ENCODE results near the gene ITIH2. TPM values are rescaled to one million over a fixed set of nuclear protein-coding genes. Genes with fewer than 3 reads are reported as not detected.
"Not testable (repeated sequence)": the region's sequence is repeated elsewhere in the genome, so short reads cannot be mapped to it uniquely, and the experiment has no call there.

The ITIH2 gene
- total RNA-seq, 2 donors from 2014 or later = not detected

DNA sequence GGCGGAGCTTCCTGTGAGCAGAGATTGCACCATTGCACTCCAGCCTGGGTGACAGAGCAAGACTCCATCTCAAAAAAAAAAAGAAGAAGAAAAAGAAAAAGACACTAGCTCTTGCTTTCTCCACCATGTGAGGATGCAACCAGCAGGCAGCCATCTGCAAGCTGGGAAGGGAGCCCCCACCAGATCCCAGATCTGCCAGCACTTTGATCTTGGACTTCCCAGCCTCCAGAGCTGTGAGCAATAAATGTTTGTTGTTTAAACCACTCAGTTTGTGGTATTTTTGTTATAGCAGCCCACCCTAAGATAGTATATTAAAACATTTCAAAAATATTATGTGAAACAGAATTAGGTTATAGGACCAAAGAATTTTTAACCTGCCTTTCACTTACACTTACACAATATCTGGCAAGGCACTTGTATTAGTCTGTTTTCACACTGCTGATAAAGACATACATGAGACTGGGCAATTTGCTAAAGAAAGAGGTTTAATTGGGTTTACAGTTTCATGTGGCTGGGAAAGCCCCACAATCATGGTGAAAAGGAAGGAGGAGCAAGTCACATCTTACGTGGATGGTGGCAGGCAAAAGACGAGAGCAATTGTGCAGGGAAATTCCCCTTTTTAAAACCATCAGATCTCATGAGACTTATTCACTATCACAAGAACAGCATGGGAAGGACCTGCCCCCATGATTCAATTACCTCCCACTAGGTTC is 12.1 kb upstream of the ITIH2 start:
- DNase-seq (ENCODE audit: low spot score) = not testable (repeated sequence)

DNA sequence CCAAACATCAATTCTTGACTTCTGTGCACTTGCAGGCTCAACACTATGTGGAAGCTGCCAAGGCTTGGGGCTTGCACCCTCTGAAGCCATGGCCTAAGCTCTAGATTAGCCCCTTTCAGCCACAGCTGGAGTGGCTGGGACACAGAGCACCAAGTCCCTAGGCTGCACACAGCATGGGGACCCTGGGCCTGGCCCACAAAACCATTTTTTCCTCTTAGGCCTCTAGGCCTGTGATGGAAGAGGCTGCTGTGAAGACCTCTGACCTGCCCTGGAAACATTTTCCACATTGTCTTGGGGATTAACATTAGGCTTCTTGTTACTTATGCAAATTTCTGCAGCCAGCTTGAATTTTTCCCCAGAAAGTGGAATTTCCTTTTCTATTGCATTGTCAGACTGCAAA is 10.7 kb upstream of the ITIH2 start:
- intact Hi-C loops (cut with DNase I); DNase-seq (ENCODE audit: low spot score): not testable (repeated sequence)

More for the DNA sequence above, 12.1 kb upstream of the ITIH2 start:
- intact Hi-C loops (cut with DNase I) = not testable (repeated sequence)

DNA sequence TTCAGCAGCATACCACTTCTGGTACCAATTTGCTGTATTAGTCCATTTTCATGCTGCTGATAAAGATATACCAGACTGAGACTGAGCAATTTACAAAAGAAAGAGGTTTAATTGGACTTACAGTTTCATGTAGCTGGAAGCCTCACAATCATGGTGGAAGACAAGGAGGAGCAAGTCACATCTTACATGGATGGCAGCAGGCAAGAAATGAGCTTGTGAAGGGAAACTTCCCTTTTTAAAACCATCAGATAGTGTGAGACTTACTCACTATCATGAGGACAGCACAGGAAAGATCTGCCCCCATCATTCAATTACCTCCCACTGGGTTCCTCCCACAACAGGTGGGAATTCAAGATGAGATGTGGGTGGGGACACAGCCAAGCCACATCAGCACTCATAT is 9.9 kb upstream of the ITIH2 start:
- intact Hi-C loops (cut with DNase I); DNase-seq (ENCODE audit: low spot score): not testable (repeated sequence)

DNA sequence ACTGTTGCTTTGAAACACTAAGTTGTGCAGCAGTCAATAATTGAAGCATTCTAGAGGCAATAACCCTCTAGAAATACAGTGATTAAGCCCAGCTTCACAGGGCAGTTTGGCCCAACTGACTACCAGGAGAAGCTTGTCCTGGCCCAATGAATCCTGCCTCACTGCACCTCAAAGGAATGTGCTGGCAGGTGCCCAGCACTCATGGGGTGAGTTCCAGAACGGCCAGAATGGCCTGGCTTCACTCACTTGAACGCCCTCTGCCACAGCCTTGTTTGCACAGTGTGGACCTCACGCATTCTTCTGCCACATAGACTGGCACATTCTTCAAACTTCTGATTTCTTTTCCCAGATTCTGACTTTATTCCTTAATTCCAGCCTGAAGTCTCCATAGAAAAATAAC is 6.6 kb upstream of the ITIH2 start:
- DNase-seq (ENCODE audit: low spot score) = no peak
- intact Hi-C loops (cut with DNase I) = no loop called here

DNA sequence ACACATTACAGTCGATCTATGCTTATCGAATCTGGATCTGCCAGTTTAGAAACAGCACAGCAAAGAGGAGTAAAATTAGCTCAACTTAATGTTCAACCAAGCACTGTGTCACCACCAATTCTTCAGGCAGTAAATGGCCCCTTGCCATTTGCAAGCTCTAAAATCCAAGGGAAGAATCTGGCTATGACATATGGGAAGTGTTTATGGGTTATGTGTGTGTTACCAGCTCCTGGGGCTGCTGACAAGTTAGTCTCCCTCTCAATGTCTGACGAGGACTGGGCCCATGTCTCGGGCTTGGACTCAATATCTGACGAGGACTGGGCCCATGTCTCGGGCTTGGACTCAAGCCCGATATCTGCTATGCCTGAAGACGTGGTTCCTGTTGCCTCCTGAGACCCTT is 5.7 kb upstream of the ITIH2 start:
- intact Hi-C loops (cut with DNase I) = no loop called here
- no peak for DNase-seq (ENCODE audit: low spot score)

DNA sequence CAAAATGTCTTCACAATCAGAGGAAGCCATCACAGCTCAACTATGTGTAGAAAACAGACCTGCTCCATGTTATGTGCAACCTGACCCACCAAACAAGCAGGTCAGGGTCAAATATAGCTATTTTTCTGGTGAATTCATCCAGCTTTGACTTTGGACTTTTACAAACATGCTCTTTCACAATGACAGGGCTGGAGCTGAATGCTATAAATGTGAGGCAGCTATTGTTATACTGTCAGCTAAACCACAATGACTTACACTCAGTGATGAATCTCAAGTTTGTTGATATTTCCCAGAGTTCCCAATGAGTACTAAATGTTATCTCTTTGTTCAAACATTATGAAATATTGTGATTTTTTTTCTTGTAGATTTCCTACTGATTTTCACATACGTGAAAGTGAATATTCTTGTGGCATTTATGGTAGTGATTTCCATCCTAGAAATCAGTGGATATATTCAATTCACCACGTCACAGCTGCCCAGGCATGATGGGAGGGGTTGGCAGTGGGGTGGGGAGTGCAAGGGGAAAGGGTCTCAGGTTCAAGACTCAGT is 2.5 kb upstream of the ITIH2 start:
- intact Hi-C loops (cut with DNase I) = no loop called here
- no peak for DNase-seq (ENCODE audit: low spot score)

DNA sequence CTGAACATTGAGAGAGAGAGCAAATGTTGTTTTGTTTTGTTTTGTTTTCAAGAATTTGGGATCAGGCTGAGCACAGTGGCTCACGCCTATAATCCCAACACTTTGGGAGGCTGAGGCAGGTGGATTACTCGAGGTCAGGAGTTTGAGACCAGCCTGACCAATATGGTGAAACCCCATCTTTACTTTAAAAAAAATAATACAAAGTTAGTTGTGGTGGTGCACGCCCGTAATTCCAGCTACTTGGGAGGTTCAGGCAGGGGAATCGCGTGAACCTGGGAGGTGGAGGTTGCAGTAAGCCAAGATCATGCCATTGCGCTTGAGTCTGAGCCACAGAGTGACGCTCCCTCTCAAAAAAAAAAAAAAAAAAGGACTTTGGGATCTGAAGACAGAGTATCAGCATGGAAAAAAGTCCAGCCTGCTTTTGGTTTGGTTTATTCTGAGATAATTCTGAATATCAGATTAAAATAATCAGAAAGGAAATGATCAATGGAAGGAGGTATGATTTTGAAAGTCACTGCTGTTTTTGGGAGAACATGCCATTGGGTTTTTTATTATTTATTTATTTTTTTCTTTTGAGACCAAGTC is 1.9 kb upstream of the ITIH2 start:
- no peak for DNase-seq (ENCODE audit: low spot score)
- intact Hi-C loops (cut with DNase I) = no loop called here

DNA sequence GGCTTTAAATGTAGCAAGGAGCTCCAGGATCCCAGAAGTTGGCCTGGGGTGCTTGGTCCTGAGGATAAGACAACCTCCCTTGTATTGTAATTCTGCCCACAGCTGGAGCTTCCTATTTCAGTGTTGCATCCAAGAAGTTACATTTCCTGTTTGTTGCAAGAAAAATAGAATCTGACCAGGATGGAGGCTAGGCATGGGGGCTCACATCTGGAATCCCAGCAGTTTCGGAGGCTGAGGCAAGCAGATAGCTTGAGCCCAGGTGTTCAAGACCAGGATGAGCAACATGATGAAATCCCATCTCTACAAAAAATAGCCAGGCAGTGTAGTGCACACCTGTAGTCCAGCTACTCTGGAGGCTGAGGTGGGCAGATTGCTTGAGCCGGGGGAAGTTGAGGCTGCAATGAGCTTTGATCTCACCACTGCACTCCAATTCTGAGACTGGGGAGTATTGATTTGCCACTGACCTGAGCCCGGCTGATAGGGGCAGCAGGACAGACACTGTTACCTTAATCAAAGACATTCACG is 766 bp upstream of the ITIH2 start:
- intact Hi-C loops (cut with DNase I) = no loop called here
- no peak for DNase-seq (ENCODE audit: low spot score)

DNA sequence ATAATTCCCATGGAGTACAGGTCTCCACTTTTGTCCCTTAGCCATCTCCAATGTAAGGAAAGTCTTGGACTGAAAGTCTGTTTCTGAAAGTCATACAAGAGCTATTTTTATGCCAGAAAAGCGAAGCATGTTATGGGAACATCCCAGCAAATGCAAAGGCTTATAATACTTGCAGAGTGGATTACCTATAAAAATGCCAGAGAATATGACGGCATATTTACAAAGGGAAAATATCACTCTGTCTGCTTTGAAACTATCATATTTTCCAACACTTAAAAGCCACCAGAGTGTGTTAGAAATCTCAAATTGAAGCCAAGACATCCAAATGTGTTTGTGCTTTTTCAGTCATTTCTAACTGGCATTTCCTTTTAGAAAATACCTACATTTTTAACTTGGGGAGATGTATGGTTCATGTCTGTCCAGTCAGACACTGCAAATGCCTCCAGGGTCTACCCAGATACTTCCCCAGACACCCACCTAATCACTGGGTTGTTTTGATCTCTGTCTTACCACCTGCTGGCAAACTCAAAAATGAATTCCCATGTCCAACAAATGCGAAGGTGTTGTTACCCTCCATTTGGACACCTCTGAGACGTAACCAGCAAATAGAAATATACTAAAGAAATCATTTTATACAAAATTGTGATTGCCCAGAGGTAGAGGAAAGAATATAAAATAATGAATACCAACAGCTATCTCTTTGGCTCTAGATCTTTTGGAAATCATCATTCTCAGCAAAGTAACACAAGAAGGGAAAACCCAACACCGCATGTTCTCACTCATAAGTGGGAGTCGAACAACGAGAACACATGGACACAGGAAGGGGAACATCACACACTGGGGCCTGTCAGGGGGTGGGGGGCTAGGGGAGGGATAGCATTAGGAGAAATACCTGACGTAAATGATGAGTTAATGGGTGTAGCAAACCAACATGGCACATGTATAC is 1.2 kb downstream of the ITIH2 start:
- intact Hi-C loops (cut with DNase I) = no loop called here
- no peak for DNase-seq (ENCODE audit: low spot score)

DNA sequence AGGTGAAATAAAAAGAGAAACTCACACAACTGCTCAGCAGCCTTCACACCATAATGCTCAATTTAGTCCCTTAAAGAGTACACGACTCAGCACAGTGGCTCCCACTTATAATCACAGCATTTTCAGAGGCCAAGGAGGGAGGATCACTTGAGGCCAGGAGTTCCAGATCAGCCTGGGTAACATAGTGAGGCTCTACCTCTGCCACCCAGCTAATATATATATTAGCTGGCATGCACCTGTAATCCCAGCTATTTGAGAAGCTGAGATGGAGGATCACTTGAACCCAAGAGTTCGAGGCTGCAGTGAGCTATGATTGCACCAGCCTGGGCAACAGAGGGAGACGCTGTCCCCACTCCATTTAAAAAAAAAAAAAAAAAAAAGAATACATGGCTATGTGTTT is 2.2 kb downstream of the ITIH2 start:
- intact Hi-C loops (cut with DNase I) = no loop called here
- DNase-seq (ENCODE audit: low spot score) = no peak

DNA sequence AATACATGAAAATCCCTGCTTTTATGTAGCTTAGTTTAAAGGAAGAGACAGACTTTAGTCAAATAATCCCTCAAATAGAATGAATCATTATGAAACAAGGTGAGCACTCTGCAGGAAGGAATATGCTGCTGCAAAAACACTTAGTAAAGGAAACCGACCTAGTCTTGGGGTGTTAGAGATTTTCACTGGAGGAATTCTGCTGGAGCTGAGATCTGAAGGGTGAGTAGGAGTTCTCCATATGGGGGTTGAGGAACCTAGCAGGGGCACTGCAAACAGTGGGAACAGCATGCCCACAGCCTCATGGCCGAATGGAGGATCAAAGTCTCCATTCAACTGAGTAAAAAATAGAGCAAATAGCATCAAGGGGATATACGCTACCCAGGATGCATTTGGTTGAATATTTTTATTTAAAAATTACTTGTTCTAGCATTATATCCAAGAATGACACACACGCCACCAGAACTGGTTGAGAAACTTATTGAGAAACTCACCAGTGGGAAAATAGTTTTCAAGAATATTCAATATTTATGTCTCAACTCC is 3.5 kb downstream of the ITIH2 start:
- intact Hi-C loops (cut with DNase I) = no loop called here
- no peak for DNase-seq (ENCODE audit: low spot score)

DNA sequence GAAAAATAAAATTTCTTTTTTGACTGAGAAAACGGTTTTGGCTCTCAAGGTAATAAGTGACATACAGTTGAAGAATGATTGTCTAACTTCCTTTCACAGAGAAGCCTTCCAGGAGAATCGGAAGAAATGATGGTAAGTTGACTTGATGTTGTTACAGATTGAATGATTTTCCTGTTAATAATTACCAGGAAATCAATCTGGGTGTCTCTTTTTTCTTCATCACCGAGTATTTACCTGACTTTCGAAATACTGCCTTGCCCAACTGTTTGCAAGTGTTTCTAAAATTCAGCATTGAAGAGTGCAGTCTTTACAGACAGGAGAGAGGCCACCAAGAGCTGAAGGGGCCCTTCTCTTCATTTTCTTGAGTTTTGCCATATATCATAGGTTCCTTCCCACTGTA is 4.0 kb downstream of the ITIH2 start:
- intact Hi-C loops (cut with DNase I) = no loop called here
- no peak for DNase-seq (ENCODE audit: low spot score)

DNA sequence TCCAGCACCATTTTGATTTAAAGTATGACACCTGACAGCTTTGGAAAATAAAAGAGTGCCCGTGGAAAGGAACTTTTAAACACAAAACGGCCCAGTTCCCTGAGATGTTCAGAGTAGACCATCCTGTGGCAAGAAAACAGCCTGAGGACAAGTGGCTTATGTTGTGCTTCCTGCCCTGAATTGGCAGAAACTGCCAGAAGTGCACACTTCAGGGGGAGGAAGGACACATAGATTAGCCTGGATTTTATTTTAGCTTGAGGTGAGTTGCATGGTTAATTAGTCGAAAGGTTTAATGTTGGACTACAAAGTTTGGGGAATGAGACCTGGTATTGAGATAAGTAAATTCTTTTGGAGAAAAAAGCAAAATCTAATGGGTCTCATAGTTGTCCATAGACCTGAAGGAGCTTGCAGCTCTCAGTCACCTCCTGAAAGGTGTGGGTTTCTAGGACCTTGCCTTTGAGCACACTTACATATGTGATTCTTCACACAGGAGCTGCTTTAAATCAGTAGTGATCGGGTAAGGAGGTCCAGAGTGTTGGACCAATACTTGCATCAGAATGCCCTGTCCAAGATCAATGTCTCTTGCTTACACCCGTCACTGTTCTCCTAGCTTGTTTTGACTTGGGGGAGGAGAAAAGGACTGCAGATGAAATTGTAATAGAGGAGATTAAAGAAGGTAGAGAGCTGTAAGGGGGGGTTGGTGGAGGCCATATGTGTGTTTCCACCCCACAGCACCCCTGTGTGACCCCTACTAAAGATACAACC is 4.9 kb downstream of the ITIH2 start:
- DNase-seq (ENCODE audit: low spot score) = no peak
- intact Hi-C loops (cut with DNase I) = no loop called here

DNA sequence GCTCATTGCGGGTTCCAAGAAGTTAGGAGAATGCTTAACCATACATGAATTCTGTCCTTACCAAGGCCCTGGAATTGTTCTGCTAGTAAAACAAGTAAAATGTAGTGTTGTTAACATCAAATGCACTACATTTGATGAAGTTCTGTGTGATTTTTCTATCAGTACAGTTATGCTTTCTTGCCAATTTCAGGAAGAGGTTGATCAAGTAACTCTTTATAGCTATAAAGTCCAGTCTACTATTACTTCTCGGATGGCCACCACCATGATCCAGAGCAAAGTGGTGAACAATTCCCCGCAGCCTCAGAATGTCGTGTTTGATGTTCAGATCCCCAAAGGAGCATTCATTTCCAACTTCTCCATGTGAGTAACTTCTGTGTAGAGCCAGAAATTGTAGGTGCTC is 5.7 kb downstream of the ITIH2 start:
- intact Hi-C loops (cut with DNase I) = no loop called here
- DNase-seq (ENCODE audit: low spot score) = no peak

DNA sequence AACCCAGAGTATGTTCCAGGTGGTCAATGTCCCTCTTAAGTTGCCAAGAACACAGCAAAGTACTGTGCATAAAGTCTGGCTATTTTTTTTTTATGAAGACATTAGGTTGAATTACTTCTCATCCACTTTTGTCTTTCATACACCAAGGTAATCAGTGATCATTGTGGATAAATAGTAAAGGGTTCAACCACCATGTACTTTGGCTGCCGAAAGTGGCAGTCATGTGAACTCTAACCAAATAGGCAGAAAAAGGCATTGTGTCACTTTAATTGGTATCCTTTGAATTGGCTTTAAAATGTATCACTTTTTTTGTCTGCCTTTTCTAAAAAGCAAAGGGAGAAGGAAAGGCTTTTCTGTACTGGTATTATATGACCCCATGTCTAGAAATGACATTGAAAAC is 7.3 kb downstream of the ITIH2 start:
- no peak for DNase-seq (ENCODE audit: low spot score)
- intact Hi-C loops (cut with DNase I) = no loop called here

DNA sequence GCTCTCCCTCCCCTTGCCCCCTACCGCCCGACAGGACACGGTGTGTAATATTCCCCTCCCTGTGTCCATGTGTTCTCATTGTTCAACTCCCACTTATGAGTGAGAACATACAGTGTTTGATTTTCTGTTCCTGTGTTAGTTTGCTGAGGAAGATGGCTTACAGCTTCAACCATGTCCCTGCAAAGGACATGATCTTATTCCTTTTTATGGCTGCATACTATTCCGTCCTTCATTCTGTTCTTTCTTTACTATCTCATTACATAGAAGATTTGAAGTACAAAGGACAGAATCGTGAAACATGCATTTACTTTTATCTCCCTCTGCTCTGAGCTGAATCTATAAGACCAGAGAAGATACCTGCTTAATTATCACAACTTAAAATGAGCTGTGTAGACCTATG is 8.0 kb downstream of the ITIH2 start:
- intact Hi-C loops (cut with DNase I); DNase-seq (ENCODE audit: low spot score): not testable (repeated sequence)

DNA sequence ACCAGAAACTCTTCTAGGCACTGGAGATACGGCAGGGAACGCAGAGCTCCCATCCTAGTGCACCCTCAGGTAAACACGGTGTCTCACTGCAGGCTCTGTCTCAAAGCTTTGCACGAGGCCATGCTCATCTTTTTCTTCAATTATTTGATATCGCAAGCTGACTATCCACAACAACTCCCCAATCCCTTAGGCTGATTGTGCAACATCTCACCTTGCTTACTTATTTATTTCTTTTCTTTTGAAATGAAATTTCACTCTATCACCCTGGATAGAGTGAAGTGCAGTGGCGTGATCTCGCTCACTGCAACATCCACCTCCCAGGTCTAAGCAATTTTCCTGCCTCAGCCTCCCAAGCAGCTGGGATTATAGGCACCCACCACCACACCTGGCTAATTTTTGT is 12.4 kb downstream of the ITIH2 start:
- intact Hi-C loops (cut with DNase I) = no loop called here
- no peak for DNase-seq (ENCODE audit: low spot score)

DNA sequence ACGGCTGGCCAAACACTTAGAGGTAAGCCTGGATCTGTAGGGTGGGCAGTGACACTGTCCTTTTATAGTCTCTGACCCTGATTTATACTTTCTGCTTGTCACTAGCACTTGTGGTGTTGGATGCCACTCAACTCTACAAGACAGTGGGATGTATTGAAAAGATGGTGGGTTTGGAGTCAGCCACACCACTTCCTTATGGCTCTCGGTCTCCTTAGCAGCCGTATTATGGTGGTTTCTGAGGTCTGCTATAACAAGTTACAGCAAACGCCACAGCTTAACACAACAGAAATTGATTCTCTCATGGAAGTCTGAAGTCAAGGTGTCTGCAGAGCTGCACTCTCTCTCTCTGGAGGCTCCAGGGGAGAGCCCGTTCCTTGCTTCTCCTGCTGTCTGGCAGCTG is 14.7 kb downstream of the ITIH2 start:
- no peak for DNase-seq (ENCODE audit: low spot score)
- intact Hi-C loops (cut with DNase I) = no loop called here

DNA sequence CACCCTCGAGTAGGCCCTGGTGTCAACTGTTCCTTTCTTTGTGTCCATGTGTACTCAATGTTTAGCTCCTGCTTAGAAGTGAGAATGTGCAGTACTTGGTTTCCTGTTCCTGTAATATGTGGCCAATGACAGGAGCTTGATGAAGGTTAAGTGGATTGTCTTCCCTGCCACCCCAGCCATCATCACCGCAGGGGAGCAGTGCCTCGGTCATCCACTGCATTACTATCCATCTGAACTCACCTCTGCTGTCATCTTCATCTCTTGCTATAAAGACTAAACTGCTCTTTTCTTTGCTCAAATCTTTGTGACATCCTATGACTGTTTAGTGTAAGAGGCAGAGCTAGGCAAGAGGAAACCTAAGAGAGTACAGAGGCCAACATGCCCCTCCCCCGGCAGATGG is 15.6 kb downstream of the ITIH2 start:
- DNase-seq (ENCODE audit: low spot score) = no peak
- intact Hi-C loops (cut with DNase I) = no loop called here

All from posterior vena cava (tissue), 2 donors.